DND-41 (cell line): ENCODE results near the gene ENDOD1.

ENCODE experiments used
- ATAC-seq: fragments of 200-7000 bp; cut with Tn5 transposase; 3 replicates; pipeline ENCODE4 v1.9.1; 2021; ENCODE audit warnings: low read depth; ENCODE audit not compliant: insufficient read depth
- DNase-seq: peaks from one replicate; pipeline ENCODE4 v3.0.0-alpha.2; 2020
- H2AFZ ChIP-seq: 2 replicates; pipeline ENCODE4 v1.6.0; 2012; ENCODE audit warnings: low read depth, low read length
- H3K27ac ChIP-seq: 2 replicates; pipeline ENCODE4 v1.5.1; 2012; ENCODE audit warnings: low read length, inconsistent platforms
- H3K27me3 ChIP-seq: fragments of 200-600 bp; sonication (generic); 2 replicates; pipeline ENCODE4 v1.6.0; 2012; ENCODE audit warnings: low read length, mild to moderate bottlenecking, inconsistent platforms; ENCODE audit not compliant: insufficient read depth, poor library complexity
- H3K36me3 ChIP-seq: 2 replicates; pipeline ENCODE4 v1.5.1; 2012; ENCODE audit warnings: low read length, inconsistent platforms; ENCODE audit not compliant: insufficient read depth
- H3K4me1 ChIP-seq: 2 replicates; pipeline ENCODE4 v1.5.1; 2012; ENCODE audit warnings: mild to moderate bottlenecking, low read length; ENCODE audit not compliant: insufficient read depth
- H3K4me2 ChIP-seq: 2 replicates; pipeline ENCODE4 v1.6.0; 2012; ENCODE audit warnings: mild to moderate bottlenecking, moderate library complexity, low read length, inconsistent platforms; ENCODE audit not compliant: insufficient read depth
- H3K4me3 ChIP-seq, 2 experiments: fragments of 200-600 bp in 1 of 2; shearing (Covaris generic) in 1 of 2; 2 replicates each; pipeline ENCODE4 v1.5.1; 2012 to 2016; ENCODE audit warnings: inconsistent platforms in 2 of 2, low read length in 2 of 2, mild to moderate bottlenecking in 2 of 2, low read depth in 1 of 2, moderate library complexity in 1 of 2
- H3K79me2 ChIP-seq: 2 replicates; pipeline ENCODE4 v1.6.0; 2012; ENCODE audit warnings: low read length, inconsistent platforms; ENCODE audit not compliant: insufficient read depth
- H3K9ac ChIP-seq: 2 replicates; pipeline ENCODE4 v1.6.0; 2012; ENCODE audit warnings: low read depth, mild to moderate bottlenecking, inconsistent platforms, low read length, moderate library complexity
- H3K9me3 ChIP-seq: 2 replicates; pipeline ENCODE4 v1.5.1; 2012; ENCODE audit warnings: low read length, moderate library complexity, mild to moderate bottlenecking, inconsistent platforms; ENCODE audit not compliant: insufficient read depth, severe bottlenecking
- H4K20me1 ChIP-seq: 2 replicates; pipeline ENCODE4 v1.6.0; 2012; ENCODE audit warnings: low read length; ENCODE audit not compliant: insufficient read depth
- EZH2 ChIP-seq: IDR thresholded peaks from 3 replicates; pipeline ENCODE4 v1.6.1; 2012; ENCODE audit warnings: borderline replicate concordance, low read depth, mild to moderate bottlenecking, moderate library complexity, low read length, inconsistent platforms; ENCODE audit not compliant: severe bottlenecking
- TF ChIP-seq, protein P1 (sequence below): IDR thresholded peaks from 2 replicates; pipeline ENCODE4 v1.5.1; 2012; ENCODE audit warnings: borderline replicate concordance, low read length, moderate library complexity, mild to moderate bottlenecking; ENCODE audit not compliant: poor library complexity, severe bottlenecking; ENCODE audit errors: extremely low read depth

ENDOD1 gene

DNA sequence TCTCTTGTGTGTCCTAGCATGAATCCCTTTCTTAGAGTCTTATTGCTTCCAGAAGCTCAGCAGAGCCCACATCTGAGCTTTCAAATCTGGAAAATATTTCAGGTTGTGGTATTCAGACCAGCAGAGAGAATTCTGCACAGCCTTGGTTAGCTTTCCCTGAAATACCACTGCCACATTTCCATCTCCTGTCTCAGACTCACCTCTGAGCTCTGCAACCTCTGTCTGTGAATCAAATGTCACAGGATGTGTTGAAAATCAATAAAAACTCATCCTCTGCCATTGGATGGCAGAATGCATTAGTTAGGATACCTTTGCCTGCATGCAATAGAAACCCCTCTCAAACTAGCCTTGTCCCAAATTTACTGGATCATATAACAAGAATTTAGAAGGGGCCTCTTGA is 47.7 kb downstream of the ENDOD1 start:
- Histone ChIP-seq H3K36me3 (no peaks in the 10 kb centered on the region), H3K9ac (no peak overlapping the region), H3K4me3 (no peak overlapping the region), H3K9me3 (no peaks in the 10 kb centered on the region), H3K79me2 (no peaks in the 10 kb centered on the region), H3K4me1 (no peaks in the 10 kb centered on the region), H3K4me2 (no peak overlapping the region), H4K20me1 (no peaks in the 10 kb centered on the region), H2AFZ (no peak overlapping the region), H3K27me3 (no peaks in the 10 kb centered on the region), H3K27ac (no peak overlapping the region)
- no peak for TF ChIP-seq EZH2
- TF ChIP-seq, protein P1, sequence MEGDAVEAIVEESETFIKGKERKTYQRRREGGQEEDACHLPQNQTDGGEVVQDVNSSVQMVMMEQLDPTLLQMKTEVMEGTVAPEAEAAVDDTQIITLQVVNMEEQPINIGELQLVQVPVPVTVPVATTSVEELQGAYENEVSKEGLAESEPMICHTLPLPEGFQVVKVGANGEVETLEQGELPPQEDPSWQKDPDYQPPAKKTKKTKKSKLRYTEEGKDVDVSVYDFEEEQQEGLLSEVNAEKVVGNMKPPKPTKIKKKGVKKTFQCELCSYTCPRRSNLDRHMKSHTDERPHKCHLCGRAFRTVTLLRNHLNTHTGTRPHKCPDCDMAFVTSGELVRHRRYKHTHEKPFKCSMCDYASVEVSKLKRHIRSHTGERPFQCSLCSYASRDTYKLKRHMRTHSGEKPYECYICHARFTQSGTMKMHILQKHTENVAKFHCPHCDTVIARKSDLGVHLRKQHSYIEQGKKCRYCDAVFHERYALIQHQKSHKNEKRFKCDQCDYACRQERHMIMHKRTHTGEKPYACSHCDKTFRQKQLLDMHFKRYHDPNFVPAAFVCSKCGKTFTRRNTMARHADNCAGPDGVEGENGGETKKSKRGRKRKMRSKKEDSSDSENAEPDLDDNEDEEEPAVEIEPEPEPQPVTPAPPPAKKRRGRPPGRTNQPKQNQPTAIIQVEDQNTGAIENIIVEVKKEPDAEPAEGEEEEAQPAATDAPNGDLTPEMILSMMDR, result no peak
- ATAC-seq, result no peak
- DNase-seq, result no peak

DNA sequence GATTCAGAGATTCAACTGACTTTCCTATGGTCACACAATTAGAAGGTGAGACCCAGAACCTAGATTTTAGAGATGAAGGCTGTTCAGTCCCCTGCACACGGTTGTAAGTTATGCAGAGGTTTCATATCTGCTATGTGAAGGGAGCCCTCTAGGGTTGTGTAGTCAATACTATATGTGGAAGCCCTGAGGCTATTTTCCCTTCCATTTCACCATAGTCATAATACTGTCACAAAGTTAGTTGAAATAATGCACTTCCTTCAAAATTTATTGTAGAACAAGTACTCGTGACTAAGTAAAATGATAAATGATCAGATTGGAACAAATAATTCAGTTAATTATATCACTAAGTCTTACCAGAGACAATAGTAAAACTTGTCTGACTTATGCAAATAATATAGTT is 48.8 kb downstream of the ENDOD1 start:
- H3K4me3 ChIP-seq, result no peak overlapping the region
- H3K79me2 ChIP-seq, result no peaks in the 10 kb centered on the region
- H3K4me1 ChIP-seq, result no peaks in the 10 kb centered on the region
- no peak overlapping the region for H3K9ac ChIP-seq
- H3K27me3 ChIP-seq, result no peaks in the 10 kb centered on the region
- H3K4me2 ChIP-seq, result no peak overlapping the region
- no peak overlapping the region for H2AFZ ChIP-seq
- H3K27ac ChIP-seq, result no peak overlapping the region
- no peaks in the 10 kb centered on the region for H3K36me3 ChIP-seq
- no peaks in the 10 kb centered on the region for H4K20me1 ChIP-seq
- no peaks in the 10 kb centered on the region for H3K9me3 ChIP-seq
- TF ChIP-seq EZH2, result no peak
- TF ChIP-seq, protein P1, result peak; percentile 11
- peak; percentile 48; the same call in 1 of the 3 replicates for ATAC-seq
- DNase-seq, result no peak

GRCh38 chr11:95140397-95141033 is 50.9 kb downstream of the ENDOD1 start:
- no peak for TF ChIP-seq EZH2
- TF ChIP-seq, protein P1, result no peak
- H2AFZ ChIP-seq, result no peak overlapping the region

More at GRCh38 chr11:95140397-95141033, 50.9 kb downstream of the ENDOD1 start:
- H3K4me1 ChIP-seq, result no peaks in the 10 kb centered on the region
- H3K36me3 ChIP-seq, result no peaks in the 10 kb centered on the region
- peaks cover 1% of the 10 kb centered on the region for H3K27me3 ChIP-seq
- no peaks in the 10 kb centered on the region for H3K79me2 ChIP-seq
- H3K4me3 ChIP-seq, result no peak overlapping the region
- H3K27ac ChIP-seq, result no peak overlapping the region
- no peaks in the 10 kb centered on the region for H4K20me1 ChIP-seq
- DNase-seq (no peak), ATAC-seq (no peak)
- no peak overlapping the region for H3K4me2 ChIP-seq
- no peaks in the 10 kb centered on the region for H3K9me3 ChIP-seq
- H3K9ac ChIP-seq, result no peak overlapping the region
